IMR-90 (cell line): ENCODE measurements around the gene TDRD12. TPM values are rescaled to one million over a fixed set of nuclear protein-coding genes. Genes with fewer than 3 reads are reported as not detected.

Source experiments
- ATAC-seq: fragments of 200-7000 bp; cut with Tn5 transposase; 2 replicates; pipeline ENCODE4 v1.9.1; 2020; ENCODE audit warnings: low read depth, mild to moderate bottlenecking, moderate library complexity
- BruUV-seq: library from RNA; stranded (reverse); fragments of 400-500 nt; replicated peaks from 2 replicates; lab custom pipeline; 2021; lab: Mats Ljungman, UMichigan
- CTCF ChIA-PET: fragments of 300-600 bp; formaldehyde crosslinking; extraction: SDS; loops from one replicate; lab custom pipeline; 2021; ENCODE audit warnings: antibody characterized with exemption; lab: Yijun Ruan, JAX
- POLR2A ChIA-PET: fragments of 300-600 bp; sonication (Branson Sonifier 250); formaldehyde crosslinking; loops from one replicate; lab custom pipeline; 2022; ENCODE audit warnings: antibody characterized with exemption; ENCODE audit not compliant: unreplicated experiment; lab: Charles Lee
- DNase-seq: peaks from one replicate; pipeline ENCODE4 v3.0.0; 2013
- H2AFZ ChIP-seq: replicated peaks from 2 replicates; pipeline ENCODE3; 2013; ENCODE audit warnings: low read length, mild to moderate bottlenecking; ENCODE audit not compliant: poor library complexity
- H2AK5ac ChIP-seq: 2 replicates; pipeline ENCODE4 v1.6.1; 2013; ENCODE audit warnings: low read depth, low read length, inconsistent platforms
- H2AK9ac ChIP-seq: replicated peaks from 2 replicates; pipeline ENCODE3; 2013; ENCODE audit warnings: mild to moderate bottlenecking, low read depth, low read length, moderate library complexity; ENCODE audit not compliant: poor library complexity
- H2BK120ac ChIP-seq: 2 replicates; pipeline ENCODE4 v1.6.1; 2013; ENCODE audit warnings: low read depth, low read length, inconsistent platforms
- H2BK15ac ChIP-seq: 3 replicates; pipeline ENCODE4 v1.6.1; 2013; ENCODE audit warnings: low read depth, low read length, inconsistent platforms
- H2BK20ac ChIP-seq: 2 replicates; pipeline ENCODE4 v1.6.1; 2013; ENCODE audit warnings: low read depth, mild to moderate bottlenecking, inconsistent platforms, low read length, moderate library complexity
- H2BK5ac ChIP-seq: 2 replicates; pipeline ENCODE4 v1.6.1; 2013; ENCODE audit warnings: mild to moderate bottlenecking, low read depth, low read length, inconsistent platforms; ENCODE audit not compliant: poor library complexity, severe bottlenecking
- H3K14ac ChIP-seq: replicated peaks from 2 replicates; pipeline ENCODE4 v1.6.1; 2013; ENCODE audit warnings: low read depth, low read length, inconsistent platforms
- H3K18ac ChIP-seq: 2 replicates; pipeline ENCODE4 v1.6.1; 2013; ENCODE audit warnings: low read depth, low read length, control low read depth
- H3K23ac ChIP-seq: 2 replicates; pipeline ENCODE4 v1.6.1; 2013; ENCODE audit warnings: low read depth, low read length, inconsistent platforms
- H3K27ac ChIP-seq: 2 replicates; pipeline ENCODE4 v1.5.1; 2013; ENCODE audit warnings: mild to moderate bottlenecking, control low read depth, low read length; ENCODE audit not compliant: insufficient read depth
- H3K27me3 ChIP-seq: 2 replicates; pipeline ENCODE4 v1.6.1; 2013; ENCODE audit warnings: low read length; ENCODE audit not compliant: control insufficient read depth, insufficient read depth
- H3K36me3 ChIP-seq: 2 replicates; pipeline ENCODE4 v1.6.1; 2013; ENCODE audit warnings: low read length, mixed read lengths; ENCODE audit not compliant: control insufficient read depth, insufficient read depth
- H3K4ac ChIP-seq: 2 replicates; pipeline ENCODE4 v1.6.1; 2013; ENCODE audit warnings: low read depth, low read length, inconsistent platforms
- H3K4me1 ChIP-seq: 2 replicates; pipeline ENCODE4 v1.6.1; 2013; ENCODE audit warnings: low read length, mixed read lengths; ENCODE audit not compliant: control insufficient read depth, insufficient read depth
- H3K4me2 ChIP-seq: 2 replicates; pipeline ENCODE4 v1.6.1; 2013; ENCODE audit warnings: low read depth, mild to moderate bottlenecking, control low read depth, low read length, moderate library complexity
- H3K4me3 ChIP-seq: 2 replicates; pipeline ENCODE4 v1.5.1; 2013; ENCODE audit warnings: low read depth, mild to moderate bottlenecking, control low read depth, low read length, moderate library complexity; ENCODE audit not compliant: insufficient read depth
- H3K56ac ChIP-seq: 2 replicates; pipeline ENCODE4 v1.6.1; 2013; ENCODE audit warnings: low read length, inconsistent platforms; ENCODE audit not compliant: insufficient read depth; ENCODE audit errors: extremely low read depth
- H3K79me1 ChIP-seq, 2 experiments: 2 replicates each; pipeline ENCODE4 v1.6.1; 2013; ENCODE audit warnings: low read length in 2 of 2, inconsistent platforms in 1 of 2, low read depth in 1 of 2
- H3K9ac ChIP-seq: 2 replicates; pipeline ENCODE4 v1.6.1; 2013; ENCODE audit warnings: low read depth, low read length, control low read depth
- H3K9me1 ChIP-seq: 2 replicates; pipeline ENCODE4 v1.6.1; 2013; ENCODE audit warnings: low read length, inconsistent platforms; ENCODE audit not compliant: insufficient read depth
- H3K9me3 ChIP-seq: 2 replicates; pipeline ENCODE4 v1.6.1; 2013; ENCODE audit warnings: low read length; ENCODE audit not compliant: control insufficient read depth, insufficient read depth
- H4K20me1 ChIP-seq: 2 replicates; pipeline ENCODE4 v1.6.1; 2013; ENCODE audit warnings: low read length, inconsistent platforms; ENCODE audit not compliant: insufficient read depth
- H4K5ac ChIP-seq: 2 replicates; pipeline ENCODE4 v1.6.1; 2013; ENCODE audit warnings: mild to moderate bottlenecking, low read depth, low read length, control low read depth
- H4K8ac ChIP-seq, 2 experiments: 2 replicates each; pipeline ENCODE4 v1.6.1; 2013; ENCODE audit warnings: low read depth in 2 of 2, low read length in 2 of 2, control low read depth in 1 of 2, inconsistent platforms in 1 of 2
- H4K91ac ChIP-seq: 2 replicates; pipeline ENCODE4 v1.6.1; 2013; ENCODE audit warnings: low read depth, low read length, inconsistent platforms; ENCODE audit not compliant: insufficient read depth
- BHLHE40 ChIP-seq: fragments of 150-350 bp; IDR thresholded peaks from 2 replicates; pipeline ENCODE4 v1.6.1; 2016; ENCODE audit warnings: mild to moderate bottlenecking, low read depth, low read length
- CEBPB ChIP-seq: IDR thresholded peaks from 2 replicates; pipeline ENCODE4 v1.6.1; 2012; ENCODE audit warnings: low read depth, low read length, improper control_type of control experiment
- CHD1 ChIP-seq: IDR thresholded peaks from 2 replicates; pipeline ENCODE4 v1.6.1; 2012; ENCODE audit warnings: low read depth, low read length, improper control_type of control experiment
- ELK1 ChIP-seq: fragments of 150-350 bp; IDR thresholded peaks from 2 replicates; pipeline ENCODE4 v1.6.1; 2016; ENCODE audit warnings: low read depth, mild to moderate bottlenecking, low read length, moderate library complexity, borderline replicate concordance
- FOS ChIP-seq: fragments of 150-350 bp; IDR thresholded peaks from 2 replicates; pipeline ENCODE4 v1.6.1; 2016; ENCODE audit warnings: low read depth, low read length
- MAFK ChIP-seq: IDR thresholded peaks from 2 replicates; pipeline ENCODE4 v1.6.1; 2012; ENCODE audit warnings: low read depth, low read length, improper control_type of control experiment
- MAZ ChIP-seq: IDR thresholded peaks from 2 replicates; pipeline ENCODE4 v1.6.1; 2012; ENCODE audit warnings: low read depth, mild to moderate bottlenecking, low read length, improper control_type of control experiment, moderate library complexity, borderline replicate concordance
- MXI1 ChIP-seq: IDR thresholded peaks from 2 replicates; pipeline ENCODE4 v1.6.1; 2012; ENCODE audit warnings: low read depth, mild to moderate bottlenecking, low read length, moderate library complexity, borderline replicate concordance
- NFE2L2 ChIP-seq: fragments of 150-350 bp; IDR thresholded peaks from 2 replicates; pipeline ENCODE4 v1.6.1; 2016; ENCODE audit warnings: low read depth, mild to moderate bottlenecking, low read length
- POLR2A ChIP-seq: IDR thresholded peaks from 2 replicates; pipeline ENCODE4 v1.6.1; 2012; ENCODE audit warnings: mild to moderate bottlenecking, low read depth, low read length
- RAD21 ChIP-seq: IDR thresholded peaks from 2 replicates; pipeline ENCODE4 v1.6.1; 2012; ENCODE audit warnings: low read length, improper control_type of control experiment
- RCOR1 ChIP-seq: IDR thresholded peaks from 2 replicates; pipeline ENCODE4 v1.6.1; 2012; ENCODE audit warnings: mild to moderate bottlenecking, low read length, improper control_type of control experiment; ENCODE audit not compliant: insufficient replicate concordance
- RFX5 ChIP-seq: IDR thresholded peaks from 2 replicates; pipeline ENCODE4 v1.8.0; 2012; ENCODE audit warnings: low read depth, mild to moderate bottlenecking, low read length, moderate library complexity
- SMC3 ChIP-seq: fragments of 150-350 bp; IDR thresholded peaks from 2 replicates; pipeline ENCODE4 v1.6.1; 2016; ENCODE audit warnings: low read depth, mild to moderate bottlenecking, antibody characterized with exemption, low read length, moderate library complexity
- USF2 ChIP-seq: fragments of 150-350 bp; IDR thresholded peaks from 2 replicates; pipeline ENCODE4 v1.6.1; 2017; ENCODE audit warnings: mild to moderate bottlenecking, antibody characterized with exemption, low read length, low read depth
- WGBS, 2 experiments: methylation state at CpG; one replicate each; pipeline versions ENCODE4 v1.1.5 to v1.1.7; 2013; ENCODE audit warnings: missing lambda C conversion rate in 2 of 2; ENCODE audit not compliant: insufficient read length in 1 of 2; ENCODE audit errors: extremely low coverage in 2 of 2; 5-methylcytosine and 5-hydroxymethylcytosine counted together
- dilution Hi-C: fragments of 300-500 bp; cut with HindIII; formaldehyde crosslinking; loops from one replicate; pipeline ENCODE4 v1.14.3; 2018; ENCODE audit warnings: low sequenced_read_pairs; ENCODE audit not compliant: unreplicated experiment
- in situ Hi-C: fragments of 300-500 bp; cut with MboI; formaldehyde crosslinking; loops from 3 replicates; pipeline ENCODE4 v1.14.3; 2019; ENCODE audit warnings: low sequenced_read_pairs, inconsistent platforms, mixed read lengths
- intact Hi-C: fragments of 100-400 bp; cut with micrococcal nuclease; formaldehyde crosslinking; loops from 2 replicates; pipeline ENCODE4 v1.10.0; 2022
- polyA plus RNA-seq, 3 experiments: library from polyadenylated mRNA; depleted of rRNA; stranded (reverse); fragments of >200 nt; gene quantifications; 2 replicates each; pipeline ENCODE4 v1.2.3, GENCODE V29; 2012; ENCODE audit warnings: low replicate concordance in 1 of 3
- total RNA-seq: library from RNA; depleted of rRNA; stranded (reverse); fragments of >200 nt; gene quantifications from 2 replicates; pipeline ENCODE4 v1.2.3, GENCODE V29; 2012
- TF ChIP-seq, protein P1 (sequence below): conservative IDR thresholded peaks from 2 replicates; pipeline ENCODE4 v1.5.1; 2012; ENCODE audit warnings: mild to moderate bottlenecking, low read depth, low read length, improper control_type of control experiment

TDRD12 gene
- total and polyA plus RNA-seq, 2 of the 4 experiments (the other 2 are of a cell fraction) = under 0.01 to 0.07 TPM

GRCh38 chr19:32802840-32803239 lies 83.3 kb downstream of the TDRD12 start:
- ChIA-PET POLR2A (no interaction called here), CTCF (no interaction called here)
- H4K8ac ChIP-seq = no peak overlapping the region
- H3K27me3 ChIP-seq = no peaks in the 10 kb centered on the region; the same call in 1 of the 2 replicates
- no peak overlapping the region for H4K91ac ChIP-seq
- no peak overlapping the region for H3K23ac ChIP-seq
- no peaks in the 10 kb centered on the region for H3K4me1 ChIP-seq
- no peak overlapping the region for H2BK20ac ChIP-seq
- no peak overlapping the region for H3K14ac ChIP-seq
- H3K9me1 ChIP-seq = no peaks in the 10 kb centered on the region
- no peak for DNase-seq
- H2BK120ac ChIP-seq = no peak overlapping the region
- H2AK5ac ChIP-seq = no peak overlapping the region
- intact Hi-C loops (no loop called here), in situ Hi-C loops (no loop called here), dilution Hi-C loops (no loop called here)
- H2BK5ac ChIP-seq = no peak overlapping the region
- H3K79me1 ChIP-seq = no peaks in the 10 kb centered on the region
- no TSS peak for BruUV-seq
- H2AK9ac ChIP-seq = no peak overlapping the region
- no peak overlapping the region for H3K18ac ChIP-seq
- no peak overlapping the region for H3K4me2 ChIP-seq
- no peak overlapping the region for H4K5ac ChIP-seq
- no peak overlapping the region for H2BK15ac ChIP-seq
- no peaks in the 10 kb centered on the region for H3K9me3 ChIP-seq
- no peak overlapping the region for H3K27ac ChIP-seq
- H2AFZ ChIP-seq = no peak overlapping the region
- WGBS, 2 experiments = 90% methylated on average over 6 of the region's 12 CpGs; no CpG with 5 or more reads in 1 of the 2 experiments
- H3K36me3 ChIP-seq = no peaks in the 10 kb centered on the region
- no peaks in the 10 kb centered on the region for H4K20me1 ChIP-seq
- ATAC-seq = no peak
- TF ChIP-seq USF2 (no peak), CHD1 (no peak), RCOR1 (no peak), FOS (no peak), POLR2A (no peak), MXI1 (no peak), ELK1 (no peak), SMC3 (no peak), NFE2L2 (no peak), RAD21 (no peak), BHLHE40 (no peak), MAFK (no peak), RFX5 (no peak), CEBPB (no peak), MAZ (no peak)
- TF ChIP-seq, protein P1, sequence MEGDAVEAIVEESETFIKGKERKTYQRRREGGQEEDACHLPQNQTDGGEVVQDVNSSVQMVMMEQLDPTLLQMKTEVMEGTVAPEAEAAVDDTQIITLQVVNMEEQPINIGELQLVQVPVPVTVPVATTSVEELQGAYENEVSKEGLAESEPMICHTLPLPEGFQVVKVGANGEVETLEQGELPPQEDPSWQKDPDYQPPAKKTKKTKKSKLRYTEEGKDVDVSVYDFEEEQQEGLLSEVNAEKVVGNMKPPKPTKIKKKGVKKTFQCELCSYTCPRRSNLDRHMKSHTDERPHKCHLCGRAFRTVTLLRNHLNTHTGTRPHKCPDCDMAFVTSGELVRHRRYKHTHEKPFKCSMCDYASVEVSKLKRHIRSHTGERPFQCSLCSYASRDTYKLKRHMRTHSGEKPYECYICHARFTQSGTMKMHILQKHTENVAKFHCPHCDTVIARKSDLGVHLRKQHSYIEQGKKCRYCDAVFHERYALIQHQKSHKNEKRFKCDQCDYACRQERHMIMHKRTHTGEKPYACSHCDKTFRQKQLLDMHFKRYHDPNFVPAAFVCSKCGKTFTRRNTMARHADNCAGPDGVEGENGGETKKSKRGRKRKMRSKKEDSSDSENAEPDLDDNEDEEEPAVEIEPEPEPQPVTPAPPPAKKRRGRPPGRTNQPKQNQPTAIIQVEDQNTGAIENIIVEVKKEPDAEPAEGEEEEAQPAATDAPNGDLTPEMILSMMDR = no peak
- no peak overlapping the region for H3K4me3 ChIP-seq
- H3K56ac ChIP-seq = no peak overlapping the region
- no peak overlapping the region for H3K9ac ChIP-seq
- no peak overlapping the region for H3K4ac ChIP-seq
